NCI-H146 (cell line): ENCODE measurements around the gene CDK2.
A peak's percentile ranks its signal among the peaks of the same experiment; 100 is the strongest.
"Not testable (repeated sequence)": the region's sequence is repeated elsewhere in the genome, so short reads cannot be mapped to it uniquely, and the experiment has no call there.

Experiments used
- DNase-seq: peaks from one replicate; lab custom pipeline; 2025; lab: John Stamatoyannopoulos, UW

The CDK2 gene

GRCh38 chr12:55982319-55982936, 15.8 kb downstream of the CDK2 start:
- no peak for DNase-seq

- DNase-seq = no peak
These were observed 16.7 kb downstream of the CDK2 start for GRCh38 chr12:55983232-55983842.

- DNase-seq = no peak
These were observed 18.2 kb downstream of the CDK2 start for GRCh38 chr12:55984861-55985260.

DNA sequence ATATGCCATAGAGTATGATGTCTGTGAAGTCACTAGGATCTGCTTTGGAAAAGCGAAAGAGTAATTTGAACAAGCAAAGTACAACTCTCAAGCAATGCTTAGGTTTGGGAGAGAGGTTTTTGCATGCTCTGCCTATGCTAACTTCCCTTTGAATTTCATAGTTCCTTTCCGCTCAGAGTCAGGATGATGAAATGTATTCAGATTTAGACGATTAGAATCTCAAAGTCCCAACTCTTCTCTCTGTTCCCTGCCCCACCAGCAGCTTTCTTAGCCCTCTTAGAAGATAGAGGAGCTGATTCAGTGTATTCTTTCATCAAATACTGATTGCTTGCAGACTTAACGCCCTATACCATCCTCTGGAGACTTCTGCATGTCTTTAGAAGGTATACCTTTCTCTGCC, 18.7 kb downstream of the CDK2 start:
- no peak for DNase-seq

DNA sequence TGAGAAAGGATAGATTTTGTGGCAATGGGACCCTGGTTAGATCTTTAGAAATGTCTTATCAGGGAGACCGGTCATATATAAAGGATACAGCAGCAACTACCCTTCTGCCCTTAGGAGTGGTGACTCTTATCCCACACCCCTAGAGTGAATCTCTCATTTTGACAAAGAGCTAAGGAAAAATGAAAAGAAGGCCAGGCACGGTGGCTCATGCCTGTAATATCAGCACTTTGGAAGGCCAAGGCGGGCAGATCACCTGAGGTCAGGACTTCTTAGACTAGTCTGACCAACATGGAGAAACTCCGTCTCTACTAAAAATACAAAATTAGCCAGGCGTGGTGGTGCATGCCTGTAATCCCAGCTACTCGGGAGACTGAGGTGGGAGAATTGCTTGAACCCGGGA, 19.3 kb downstream of the CDK2 start:
- DNase-seq = not testable (repeated sequence)

DNA sequence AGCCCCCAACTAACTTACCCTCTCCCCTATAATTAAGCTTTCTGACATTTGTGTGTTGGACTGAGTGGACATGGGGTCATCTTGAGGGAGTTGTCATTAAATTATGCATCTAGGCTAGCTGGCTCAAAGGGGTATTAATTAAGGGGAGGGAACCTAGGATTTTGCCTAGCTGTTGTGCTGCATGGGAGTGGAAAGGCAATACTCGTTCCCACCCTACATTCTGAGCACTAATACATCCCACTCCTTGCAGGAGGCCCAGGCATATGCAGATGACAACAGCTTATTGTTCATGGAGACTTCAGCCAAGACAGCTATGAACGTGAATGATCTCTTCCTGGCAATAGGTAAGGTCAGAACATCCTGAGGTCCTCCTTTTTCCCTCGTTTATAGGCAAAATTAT, 24.5 kb downstream of the CDK2 start:
- DNase-seq = no peak

DNA sequence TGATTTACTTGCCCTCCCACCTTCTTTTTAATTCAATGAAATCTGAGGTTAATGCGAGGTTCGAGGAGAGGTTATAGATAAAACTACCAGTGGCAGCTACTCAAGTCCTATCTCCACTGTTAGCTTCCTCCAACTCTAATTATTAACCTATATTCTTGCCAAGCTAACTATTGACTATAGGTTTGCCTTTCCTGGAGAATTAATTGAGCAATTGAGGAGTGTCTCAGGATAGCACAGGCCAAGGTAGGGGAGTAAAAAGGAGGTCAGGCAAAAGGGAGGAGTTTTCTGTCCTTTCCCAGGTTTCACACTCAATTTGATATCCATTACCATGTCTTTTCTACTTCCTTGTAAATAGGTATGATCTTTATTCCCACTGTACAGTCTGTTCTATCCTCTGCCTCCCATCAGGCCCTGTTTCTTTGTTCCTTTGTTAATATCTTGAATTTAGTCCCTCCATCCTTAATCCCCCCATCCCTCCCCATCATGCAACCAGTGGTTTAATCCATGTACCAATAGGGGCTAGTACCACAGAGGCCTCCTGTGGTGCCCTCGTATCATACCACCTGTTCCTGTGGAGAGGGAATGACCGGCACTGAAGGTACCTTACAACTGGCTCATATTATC, 26.7 kb downstream of the CDK2 start:
- peak; percentile 36 for DNase-seq

- DNase-seq = no peak
These were observed 28.7 kb downstream of the CDK2 start for GRCh38 chr12:55995366-55995765.

- peak; percentile 73 for DNase-seq
These were observed 29.6 kb downstream of the CDK2 start for GRCh38 chr12:55996201-55996714.

GRCh38 chr12:55996715-55997534, 30.3 kb downstream of the CDK2 start, which contains the start of gene SUOX:
SUOX (plus strand) TSS chr12:55997276; CDS start chr12:56002222, 4,946 bp downstream.
- peak; percentile 98 for DNase-seq

DNA sequence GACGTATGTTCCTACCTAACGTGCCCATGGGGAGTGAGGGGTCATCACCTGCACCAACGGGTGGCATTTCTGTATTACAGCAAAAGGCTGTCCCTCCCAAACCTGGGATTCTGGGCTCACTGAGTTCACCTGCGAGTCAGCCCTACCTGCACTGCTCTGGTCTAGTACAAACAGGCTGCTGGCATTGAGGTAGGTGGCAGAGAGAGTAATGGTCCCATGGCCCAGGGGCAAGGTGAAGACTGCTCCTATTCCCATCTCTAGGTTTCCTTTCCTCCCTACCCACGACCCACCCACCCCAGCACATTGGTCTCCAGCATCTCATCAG, 30.9 kb downstream of the CDK2 start:
- DNase-seq = no peak

GRCh38 chr12:55999522-55999921, 32.9 kb downstream of the CDK2 start:
- not testable (repeated sequence) for DNase-seq

- not testable (repeated sequence) for DNase-seq
These were observed 33.4 kb downstream of the CDK2 start for GRCh38 chr12:55999999-56000540.

- no peak for DNase-seq
These were observed 35.0 kb downstream of the CDK2 start for GRCh38 chr12:56001487-56002100.

DNA sequence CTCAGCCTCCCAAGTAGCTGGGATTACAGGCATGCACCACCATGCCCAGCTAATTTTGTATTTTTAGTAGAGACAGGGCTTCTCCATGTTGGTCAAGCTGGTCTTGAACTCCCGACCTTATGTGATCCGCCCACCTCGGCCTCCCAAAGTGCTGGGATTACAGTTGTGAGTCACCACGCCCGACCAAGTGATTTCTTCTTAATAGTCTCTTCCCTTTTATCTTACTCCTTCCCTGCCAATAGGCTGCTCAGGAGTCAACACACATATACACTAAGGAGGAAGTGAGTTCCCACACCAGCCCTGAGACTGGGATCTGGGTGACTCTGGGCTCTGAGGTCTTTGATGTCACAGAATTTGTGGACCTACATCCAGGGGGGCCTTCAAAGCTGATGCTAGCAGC, 36.7 kb downstream of the CDK2 start:
- not testable (repeated sequence) for DNase-seq

GRCh38 chr12:56004211-56004610, 37.6 kb downstream of the CDK2 start:
- DNase-seq = no peak

DNA sequence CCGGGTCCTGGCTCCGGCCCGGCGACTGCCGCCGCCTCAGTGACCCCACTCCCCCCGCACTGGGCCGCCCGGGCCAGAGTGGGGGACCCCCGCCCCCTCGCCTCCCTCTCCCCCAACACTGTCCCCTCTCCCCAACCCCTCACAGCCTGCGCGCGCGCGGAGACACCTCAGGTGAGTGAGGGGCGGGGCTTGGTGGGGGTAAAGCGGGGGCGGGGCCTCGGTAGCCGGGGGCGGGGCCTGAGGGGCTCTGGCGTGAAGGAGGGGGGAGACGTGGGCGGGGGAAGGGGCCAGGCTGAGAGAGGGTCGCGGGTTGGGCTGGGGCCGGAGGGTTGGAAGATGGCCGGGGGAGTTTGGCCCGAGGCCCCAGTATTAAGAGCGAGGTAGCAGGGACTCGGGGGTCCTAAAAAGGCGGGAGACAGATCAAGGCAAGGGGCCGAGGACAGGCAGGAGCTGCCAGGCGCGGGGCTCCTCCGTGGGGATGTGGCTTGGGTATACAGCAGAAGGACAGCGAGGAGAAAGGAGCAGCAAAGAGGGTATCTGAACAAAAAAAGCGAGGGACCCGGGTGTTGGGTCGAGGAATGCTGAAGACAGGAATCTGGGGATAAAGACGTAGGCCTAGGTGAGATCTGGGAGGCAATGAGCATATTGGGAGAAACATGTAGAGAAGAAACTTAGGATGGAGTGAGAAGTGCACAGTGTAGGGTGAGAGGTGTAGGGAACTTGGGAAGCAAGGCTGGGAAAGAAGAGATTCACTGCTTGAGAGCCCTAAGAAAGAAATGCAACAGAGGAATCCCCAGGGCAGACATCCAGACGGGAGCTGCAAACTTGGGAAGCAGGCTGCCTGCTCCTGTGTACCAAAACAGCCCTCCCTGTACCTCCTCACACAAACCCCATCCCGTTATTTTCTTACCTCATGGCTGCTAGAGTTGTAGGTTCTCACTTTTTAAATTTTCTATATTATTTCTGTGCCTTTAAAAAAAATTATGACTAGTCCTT, 41.2 kb downstream of the CDK2 start:
- DNase-seq = peak; percentile 90

- no peak for DNase-seq
These were observed 43.5 kb downstream of the CDK2 start for GRCh38 chr12:56010111-56010570.

DNA sequence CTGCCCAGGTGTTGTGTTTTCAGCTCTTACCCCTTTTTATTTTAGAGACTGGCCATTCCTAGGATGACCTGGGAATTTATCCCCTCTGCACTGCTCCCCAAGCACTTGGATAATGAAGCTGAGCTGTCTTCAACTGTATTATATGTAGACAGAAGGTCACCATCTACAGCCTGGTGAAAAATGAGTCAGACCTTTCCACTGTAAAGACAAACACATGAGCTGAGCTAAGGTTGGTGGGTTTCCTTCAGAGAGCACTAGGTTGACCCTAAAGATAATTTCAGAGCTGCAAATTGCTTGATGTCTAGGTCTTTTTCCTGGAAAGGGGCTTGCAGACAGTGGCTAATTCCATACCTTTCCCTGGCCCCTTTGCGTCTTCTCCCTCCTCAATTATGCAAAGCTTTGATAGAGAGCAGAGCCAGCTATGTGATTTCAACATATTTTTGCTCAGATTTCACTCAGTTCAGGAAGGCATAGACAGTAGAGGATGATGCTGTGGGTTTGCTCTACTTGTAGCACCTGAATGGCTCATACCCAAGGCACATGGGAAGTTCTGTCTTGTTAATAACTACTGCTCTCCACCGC, 45.0 kb downstream of the CDK2 start:
- DNase-seq = no peak

- no peak for DNase-seq
These were observed 46.9 kb downstream of the CDK2 start for GRCh38 chr12:56013482-56013881.
